ENCODE data around the gene C1orf122. TPM values are rescaled to one million over a fixed set of nuclear protein-coding genes. Genes with fewer than 3 reads are reported as not detected.

The C1orf122 gene
- total RNA-seq, 4 donors from 2014 or later = 38.6 to 52.6 (median 47.0) TPM

- no peak overlapping the region for H3K4me3 ChIP-seq (ENCODE audit: low read depth, poor library complexity, severe bottlenecking)
- intact Hi-C loops (cut with DNase I; ENCODE audit: low total_unique reads) = no loop called here
- no peak for TF ChIP-seq POLR2A (IDR thresholded peaks at IDR 0.05)
- TF ChIP-seq CTCF (IDR thresholded peaks at IDR 0.05) = no peak
- WGBS, 2 donors = 41 to 49% methylated on average over 2 of the region's 2 CpGs
- DNase-seq (ENCODE audit: low spot score in 2 of 2) = no peak
Measured at GRCh38 chr1:37809942-37810341, 2.4 kb downstream of the C1orf122 start.

DNA sequence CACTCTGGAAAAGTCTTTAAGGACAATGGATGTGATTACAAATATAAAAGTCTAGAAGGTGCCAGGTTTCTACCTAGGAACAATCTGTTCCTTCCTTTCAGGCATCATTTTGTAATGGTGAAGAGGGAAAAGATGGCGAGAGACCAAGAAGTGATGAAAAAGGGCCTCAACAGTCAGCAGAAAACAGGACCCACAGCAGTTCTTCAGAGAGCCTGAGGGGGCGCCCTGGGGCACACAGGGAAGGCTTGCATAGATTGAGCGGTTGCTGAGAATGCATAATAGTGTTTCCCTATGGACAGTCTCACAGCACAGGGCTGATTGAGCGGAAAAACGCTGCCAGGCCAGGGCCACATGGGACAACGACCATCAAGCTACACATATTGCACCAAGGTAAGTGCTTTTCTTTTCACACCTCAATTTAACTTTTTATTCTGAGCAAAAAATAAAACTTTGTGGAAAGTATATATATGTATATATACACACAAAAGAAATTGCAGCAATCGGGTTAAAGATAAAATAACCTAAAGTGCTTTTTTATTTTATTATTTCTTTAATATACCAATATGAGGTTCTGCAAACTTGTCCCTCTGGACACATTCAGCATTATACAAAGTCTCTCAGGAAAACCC lies 3.6 kb downstream of the C1orf122 start:
- no peak overlapping the region for H3K4me3 ChIP-seq (ENCODE audit: low read depth, poor library complexity, severe bottlenecking)
- peak; percentile 46 to 86 for DNase-seq (ENCODE audit: low spot score in 2 of 2)
- intact Hi-C loops (cut with DNase I; ENCODE audit: low total_unique reads) = no loop called here
- TF ChIP-seq POLR2A (IDR thresholded peaks at IDR 0.05) = no peak
- TF ChIP-seq CTCF (IDR thresholded peaks at IDR 0.05) = peak in 1 of 3 donors; percentile 20
- 34 to 42% methylated on average over 7 of the region's 7 CpGs for WGBS, 2 donors

DNA sequence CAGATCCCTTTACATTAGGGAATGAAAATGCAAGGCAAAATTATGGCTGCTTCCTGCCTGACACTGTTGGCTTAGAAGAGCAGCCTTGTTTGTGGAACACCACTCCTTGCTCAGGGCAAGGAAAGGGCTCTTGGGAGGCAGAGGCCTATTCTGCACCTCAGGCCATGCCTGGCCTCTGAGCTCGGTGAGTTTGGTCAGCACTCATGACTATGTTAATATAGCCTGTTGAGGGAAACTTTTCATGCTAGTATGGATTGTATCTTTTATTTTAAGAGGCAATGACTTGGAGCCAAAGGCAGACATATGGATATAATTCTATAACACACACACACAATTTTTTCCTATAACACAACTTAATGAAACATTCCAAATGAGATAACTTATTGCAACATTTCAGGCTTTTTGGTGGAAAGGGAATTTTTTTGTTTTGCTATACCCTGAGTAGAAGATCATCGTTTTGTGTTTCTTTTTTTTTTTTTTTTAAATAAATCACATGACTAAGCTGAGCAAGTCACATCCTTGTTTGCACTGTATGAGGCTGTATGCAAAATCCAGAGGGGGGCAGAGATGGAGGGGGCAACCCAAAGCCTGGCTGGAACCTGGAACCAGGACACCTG lies 6.0 kb downstream of the C1orf122 start:
- no peak overlapping the region for H3K4me3 ChIP-seq (ENCODE audit: low read depth, poor library complexity, severe bottlenecking)
- no peak for DNase-seq (ENCODE audit: low spot score in 2 of 2)
- 60 to 70% methylated on average over 2 of the region's 2 CpGs for WGBS, 2 donors
- TF ChIP-seq CTCF (IDR thresholded peaks at IDR 0.05) = no peak
- TF ChIP-seq POLR2A (IDR thresholded peaks at IDR 0.05) = no peak
- intact Hi-C loops (cut with DNase I; ENCODE audit: low total_unique reads) = no loop called here

DNA sequence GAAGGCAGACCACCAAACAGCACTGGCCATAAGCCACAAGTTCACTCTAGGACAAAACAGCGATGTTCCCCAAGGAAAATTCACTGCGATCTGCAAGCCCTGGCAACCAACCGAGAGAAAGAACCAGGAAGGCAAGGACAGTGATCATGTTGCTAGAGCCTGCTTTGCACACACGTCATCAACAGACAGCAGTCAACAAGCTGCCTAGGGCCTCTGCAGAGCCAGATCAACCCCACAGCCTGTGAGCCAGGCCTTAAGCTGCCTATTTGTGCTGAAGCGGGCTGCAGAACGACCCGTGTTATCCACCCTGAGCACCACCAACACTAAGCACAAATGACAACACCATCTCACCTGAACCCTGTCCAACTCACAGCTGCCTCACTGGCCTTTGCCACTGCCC lies 6.7 kb downstream of the C1orf122 start:
- 54 to 82% methylated on average over 7 of the region's 7 CpGs for WGBS, 2 donors
- TF ChIP-seq CTCF (IDR thresholded peaks at IDR 0.05) (no peak), POLR2A (IDR thresholded peaks at IDR 0.05) (no peak)
- intact Hi-C loops (cut with DNase I; ENCODE audit: low total_unique reads) = no loop called here
- no peak for DNase-seq (ENCODE audit: low spot score in 2 of 2)
- no peak overlapping the region for H3K4me3 ChIP-seq (ENCODE audit: low read depth, poor library complexity, severe bottlenecking)

- peak in 1 of 2 donors; percentile 36 for DNase-seq (ENCODE audit: low spot score in 2 of 2)
- no peak overlapping the region for H3K4me3 ChIP-seq (ENCODE audit: low read depth, poor library complexity, severe bottlenecking)
- WGBS, 2 donors = 20% methylated on average over 2 of the region's 2 CpGs
- intact Hi-C loops (cut with DNase I; ENCODE audit: low total_unique reads) = no loop called here
- TF ChIP-seq CTCF (IDR thresholded peaks at IDR 0.05) (no peak), POLR2A (IDR thresholded peaks at IDR 0.05) (no peak)
Measured at GRCh38 chr1:37817481-37817880, 9.9 kb downstream of the C1orf122 start.

All from lower leg skin (tissue), 4 donors.